ENCODE measurements around the gene PHF24.

- TF ChIP-seq JUNB (IDR thresholded peaks at IDR 0.05) = no peak
- TF ChIP-seq POLR2AphosphoS5 (IDR thresholded peaks at IDR 0.05; ENCODE audit: low read length) = no peak
These were observed 13.2 kb downstream of the PHF24 start for GRCh38 chr9:34971146-34971811.
